GM10248 (cell line): ENCODE data around the gene CILP2.

Experiments
- CTCF ChIA-PET: fragments of 300-600 bp; sonication (Branson Sonifier 250); formaldehyde crosslinking; extraction: SDS; loops from one replicate; lab custom pipeline; 2021; ENCODE audit warnings: antibody characterized with exemption; lab: Yijun Ruan, JAX
- POLR2A ChIA-PET: fragments of 350-650 bp; sonication (Branson Sonifier 250); formaldehyde crosslinking; extraction: SDS; loops from one replicate; lab custom pipeline; 2020; ENCODE audit warnings: antibody characterized with exemption; lab: Yijun Ruan, JAX
- DNase-seq: peaks from one replicate; pipeline ENCODE4 v3.0.0; 2012; ENCODE audit errors: extremely low spot score
- CTCF ChIP-seq: IDR thresholded peaks from 2 replicates; pipeline ENCODE4 v1.5.1; 2012; ENCODE audit warnings: mild to moderate bottlenecking, low read depth; ENCODE audit errors: extremely low read depth, missing control alignments, control extremely low read depth

The CILP2 gene

GRCh38 chr19:19500975-19501644 is 37.0 kb upstream of the CILP2 start:
- CTCF ChIA-PET = interaction anchor here (1.0 kb wide), 1 partner anchor 10 kb away, joined by 3 read pairs; no protein-coding TSS in a partner anchor
- no peak for TF ChIP-seq CTCF
- POLR2A ChIA-PET = no interaction called here
- no peak for DNase-seq

- no peak for TF ChIP-seq CTCF
- ChIA-PET CTCF (interaction anchor here (1.5 kb wide), 1 partner anchor 51 kb away, joined by 3 read pairs; no protein-coding TSS in a partner anchor), POLR2A (no interaction called here)
- DNase-seq = no peak
Observed at GRCh38 chr19:19501798-19502197, 36.3 kb upstream of the CILP2 start.

DNA sequence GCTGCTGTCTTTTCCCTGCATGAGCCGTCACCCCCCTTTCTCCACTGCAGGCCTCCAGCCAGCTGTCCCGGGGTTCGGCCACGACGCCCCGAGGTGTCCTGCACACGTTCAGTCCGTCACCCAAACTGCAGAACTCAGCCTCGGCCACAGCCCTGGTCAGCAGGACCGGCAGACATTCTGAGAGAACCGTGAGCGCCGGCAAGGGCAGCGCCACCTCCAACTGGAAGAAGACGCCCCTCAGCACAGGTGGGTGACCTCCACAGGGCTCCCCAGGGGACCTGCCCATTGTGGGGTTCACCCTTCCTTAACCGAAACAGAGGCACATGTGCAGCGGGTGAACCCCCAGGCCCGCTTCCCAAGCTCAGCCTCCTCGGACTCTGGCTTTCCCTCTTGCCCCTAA is 35.8 kb upstream of the CILP2 start:
- ChIA-PET CTCF (interaction anchor here (1.5 kb wide), 1 partner anchor 51 kb away, joined by 3 read pairs; no protein-coding TSS in a partner anchor), POLR2A (no interaction called here)

GRCh38 chr19:19502808-19503602 is 35.1 kb upstream of the CILP2 start:
- ChIA-PET POLR2A (no interaction called here), CTCF (interaction anchor here (1.5 kb wide), 1 partner anchor 50 kb away, joined by 3 read pairs; no protein-coding TSS in a partner anchor)
- TF ChIP-seq CTCF = no peak
- no peak for DNase-seq

More for the DNA sequence above, 35.8 kb upstream of the CILP2 start:
- DNase-seq = no peak
- no peak for TF ChIP-seq CTCF

- ChIA-PET CTCF (interaction anchor here (1.3 to 1.5 kb wide), 2 partner anchors 12 to 15 kb away, joined by 3 to 7 read pairs; no protein-coding TSS in a partner anchor), POLR2A (no interaction called here)
- TF ChIP-seq CTCF = no peak
- no peak for DNase-seq
Observed at GRCh38 chr19:19504754-19505668, 33.1 kb upstream of the CILP2 start.

DNA sequence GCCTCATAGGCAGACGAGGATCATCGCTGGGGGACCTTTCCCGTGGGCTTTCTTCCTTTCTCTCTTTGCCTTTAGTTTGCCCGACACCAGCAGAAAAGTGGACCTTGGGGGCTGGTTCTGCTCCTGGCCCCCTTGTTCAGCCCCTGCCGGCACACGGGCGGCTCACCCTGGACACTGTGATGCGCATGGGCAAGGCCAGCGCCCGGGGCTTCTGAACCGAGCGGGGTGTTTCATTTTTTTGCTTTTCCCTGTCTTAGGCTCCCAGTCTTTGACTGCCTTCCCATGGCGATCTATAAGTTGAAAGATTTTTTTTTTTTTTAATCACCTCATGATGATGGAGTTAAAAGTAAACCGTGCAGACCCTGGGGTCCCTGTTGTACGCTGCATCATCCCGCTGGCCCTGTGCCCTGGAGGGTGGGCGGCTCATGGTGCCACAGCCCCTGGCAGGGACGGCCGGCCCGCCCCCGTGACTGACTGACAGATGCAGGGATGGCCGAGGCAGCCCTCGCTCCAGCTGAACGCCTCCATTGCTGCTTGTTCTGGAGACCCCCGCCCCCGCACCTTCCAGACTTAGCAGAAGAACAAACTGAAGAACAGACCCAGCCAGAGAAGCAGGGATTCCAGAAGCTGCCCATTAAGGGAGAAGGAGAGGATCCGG is 32.3 kb upstream of the CILP2 start:
- ChIA-PET POLR2A (no interaction called here), CTCF (interaction anchor here (1.5 kb wide), 1 partner anchor 16 kb away, joined by 7 read pairs; no protein-coding TSS in a partner anchor)
- no peak for DNase-seq
- no peak for TF ChIP-seq CTCF
